ENCODE data around the gene CKLF.

DNA sequence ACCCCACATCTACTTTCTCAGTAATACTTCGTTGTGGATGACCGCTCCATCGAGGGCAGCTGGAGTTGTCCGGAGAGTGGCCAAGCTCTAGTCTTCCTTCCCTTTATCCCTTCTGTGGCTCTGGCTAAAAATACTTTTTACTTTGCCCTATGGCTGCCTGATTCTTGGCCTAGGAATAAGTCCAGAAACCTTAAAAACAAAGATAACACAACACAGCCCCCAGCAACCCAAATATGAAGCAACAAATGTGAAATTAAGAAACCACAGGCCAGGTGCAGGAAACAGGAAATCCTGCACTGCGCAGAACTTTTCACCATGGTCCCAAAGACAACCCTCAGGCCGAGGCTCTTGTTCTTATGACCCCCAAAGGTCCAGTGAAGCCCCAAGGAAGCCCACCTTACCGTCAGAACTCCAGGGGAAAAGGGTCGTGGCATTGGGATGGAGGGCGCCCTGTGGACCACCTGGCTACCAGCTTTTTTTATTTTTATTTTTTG, 28.5 kb upstream of the CKLF start:
- TF ChIP-seq, protein P1, sequence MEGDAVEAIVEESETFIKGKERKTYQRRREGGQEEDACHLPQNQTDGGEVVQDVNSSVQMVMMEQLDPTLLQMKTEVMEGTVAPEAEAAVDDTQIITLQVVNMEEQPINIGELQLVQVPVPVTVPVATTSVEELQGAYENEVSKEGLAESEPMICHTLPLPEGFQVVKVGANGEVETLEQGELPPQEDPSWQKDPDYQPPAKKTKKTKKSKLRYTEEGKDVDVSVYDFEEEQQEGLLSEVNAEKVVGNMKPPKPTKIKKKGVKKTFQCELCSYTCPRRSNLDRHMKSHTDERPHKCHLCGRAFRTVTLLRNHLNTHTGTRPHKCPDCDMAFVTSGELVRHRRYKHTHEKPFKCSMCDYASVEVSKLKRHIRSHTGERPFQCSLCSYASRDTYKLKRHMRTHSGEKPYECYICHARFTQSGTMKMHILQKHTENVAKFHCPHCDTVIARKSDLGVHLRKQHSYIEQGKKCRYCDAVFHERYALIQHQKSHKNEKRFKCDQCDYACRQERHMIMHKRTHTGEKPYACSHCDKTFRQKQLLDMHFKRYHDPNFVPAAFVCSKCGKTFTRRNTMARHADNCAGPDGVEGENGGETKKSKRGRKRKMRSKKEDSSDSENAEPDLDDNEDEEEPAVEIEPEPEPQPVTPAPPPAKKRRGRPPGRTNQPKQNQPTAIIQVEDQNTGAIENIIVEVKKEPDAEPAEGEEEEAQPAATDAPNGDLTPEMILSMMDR (IDR thresholded peaks at IDR 0.05), result no peak
- no peak for TF ChIP-seq EZH2 (IDR thresholded peaks at IDR 0.05; ENCODE audit: borderline replicate concordance, insufficient read depth, low read depth, low read length, poor library complexity, severe bottlenecking)
